ENCODE data around the gene MICAL2.
"Not testable (repeated sequence)": the region's sequence is repeated elsewhere in the genome, so short reads cannot be mapped to it uniquely, and the experiment has no call there.

The MICAL2 gene

DNA sequence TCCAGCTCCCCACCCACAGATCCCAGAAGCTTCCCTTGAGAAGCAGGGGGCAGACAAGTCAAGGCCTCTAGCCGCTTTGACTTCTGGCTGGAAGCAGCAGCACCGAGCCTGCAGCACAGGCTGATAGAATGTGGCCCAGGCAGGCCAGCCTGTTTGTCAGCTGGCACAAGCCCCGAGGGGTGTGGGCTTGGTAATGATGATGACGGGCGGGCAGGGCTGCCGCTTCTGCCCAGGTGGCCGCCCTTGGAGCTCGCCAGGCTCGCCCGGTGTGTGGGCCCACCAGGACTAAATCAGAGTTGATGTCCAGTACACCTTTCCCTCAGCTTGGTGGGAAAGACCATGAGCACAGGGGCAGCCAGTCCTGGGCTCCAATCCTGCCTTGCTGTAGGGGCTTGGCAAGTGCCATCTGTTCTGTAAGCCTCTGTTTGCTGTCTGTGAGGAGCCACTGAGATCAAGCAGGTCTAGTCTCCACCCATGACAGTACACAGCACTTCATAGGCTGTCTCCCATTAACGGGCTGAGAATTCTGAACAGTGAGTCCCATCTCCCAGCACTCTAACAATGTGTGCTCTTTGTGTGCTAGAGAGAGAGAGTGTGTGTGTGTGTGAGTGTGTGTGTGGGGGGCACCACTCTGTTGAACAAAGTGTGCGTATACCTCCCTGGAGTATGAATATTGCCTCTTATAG, 26.8 kb downstream of the MICAL2 start:
- no peak for DNase-seq (ENCODE audit: low read depth)

- DNase-seq (ENCODE audit: low read depth), result no peak
These were observed 27.7 kb downstream of the MICAL2 start for GRCh38 chr11:12137938-12138731.

DNA sequence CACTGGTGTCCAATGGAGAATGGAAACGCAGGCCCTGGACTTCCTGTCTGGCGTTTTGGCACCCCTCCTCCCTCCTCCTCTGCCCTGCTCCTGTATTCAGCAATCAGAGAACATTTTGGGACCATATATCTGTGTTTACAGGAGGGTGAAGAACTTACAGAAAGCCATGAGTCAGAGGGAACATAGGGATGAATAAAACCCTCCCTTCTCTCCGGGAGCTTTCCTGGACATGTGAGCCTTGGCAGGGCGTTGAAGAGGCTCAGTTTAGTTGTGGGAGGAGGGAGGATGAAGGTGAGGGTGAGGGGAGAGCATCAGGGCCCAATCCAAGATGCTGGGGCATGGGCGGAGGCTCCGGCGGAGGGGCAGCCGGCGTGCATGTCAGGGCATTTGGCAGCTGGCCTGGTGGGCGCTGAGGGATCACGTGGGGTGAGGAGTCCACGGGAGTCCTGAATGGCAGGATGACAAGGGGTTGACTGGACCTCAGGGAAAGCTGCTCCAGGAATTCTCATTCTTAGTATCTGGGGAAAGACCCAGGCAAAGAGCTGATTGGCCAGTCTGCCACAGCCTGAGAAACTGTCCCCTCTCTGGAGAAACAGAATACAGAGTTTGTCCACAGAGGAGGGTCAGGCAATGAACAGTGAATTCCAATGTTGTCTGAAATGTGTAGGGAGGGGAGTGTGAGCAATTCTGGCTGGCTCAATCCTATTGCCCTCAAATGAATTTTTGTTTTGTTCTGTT, 28.9 kb downstream of the MICAL2 start:
- DNase-seq (ENCODE audit: low read depth), result no peak

- no peak for DNase-seq (ENCODE audit: low read depth)
These were observed 29.9 kb downstream of the MICAL2 start for GRCh38 chr11:12140186-12140793.

DNA sequence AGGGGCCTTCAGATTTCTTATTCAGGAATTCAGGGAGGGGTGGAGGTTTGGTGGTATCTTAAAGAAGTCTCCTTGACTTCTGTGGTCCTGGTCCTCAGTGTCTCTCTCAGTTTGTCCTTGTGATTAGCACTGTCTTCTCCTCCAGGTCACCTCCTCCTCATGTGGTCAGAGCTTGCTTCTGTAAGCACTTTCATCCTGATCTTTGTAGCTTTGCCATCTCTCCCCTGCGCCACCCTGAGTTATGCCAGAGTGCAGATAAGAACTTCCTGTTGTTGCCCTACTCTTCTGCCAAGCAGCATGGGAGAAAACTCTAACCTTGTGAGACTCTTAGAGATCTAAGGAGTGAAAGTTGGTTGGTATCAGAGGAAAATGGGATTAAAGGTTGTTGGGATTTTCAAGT, 30.9 kb downstream of the MICAL2 start:
- DNase-seq (ENCODE audit: low read depth), result no peak

DNA sequence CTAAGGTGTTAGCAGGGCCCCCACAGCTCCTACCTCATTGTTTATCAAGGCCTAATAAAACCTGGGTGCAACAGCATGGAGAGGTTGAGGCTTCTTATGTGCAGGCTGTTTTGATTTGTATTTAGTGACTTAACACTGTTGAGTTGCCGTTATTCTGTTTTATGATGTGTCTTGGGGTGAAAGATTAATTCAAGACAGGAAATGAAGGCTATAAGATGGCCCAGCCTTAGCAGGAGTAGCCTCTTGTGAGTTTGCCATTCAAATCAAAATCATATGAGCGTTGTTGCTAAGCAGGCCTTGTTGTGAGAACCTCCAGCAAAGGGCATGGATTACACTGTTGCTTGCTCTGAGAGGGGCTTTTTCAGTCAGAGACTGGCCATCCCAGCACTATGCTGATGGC, 31.8 kb downstream of the MICAL2 start:
- no peak for DNase-seq (ENCODE audit: low read depth)

DNA sequence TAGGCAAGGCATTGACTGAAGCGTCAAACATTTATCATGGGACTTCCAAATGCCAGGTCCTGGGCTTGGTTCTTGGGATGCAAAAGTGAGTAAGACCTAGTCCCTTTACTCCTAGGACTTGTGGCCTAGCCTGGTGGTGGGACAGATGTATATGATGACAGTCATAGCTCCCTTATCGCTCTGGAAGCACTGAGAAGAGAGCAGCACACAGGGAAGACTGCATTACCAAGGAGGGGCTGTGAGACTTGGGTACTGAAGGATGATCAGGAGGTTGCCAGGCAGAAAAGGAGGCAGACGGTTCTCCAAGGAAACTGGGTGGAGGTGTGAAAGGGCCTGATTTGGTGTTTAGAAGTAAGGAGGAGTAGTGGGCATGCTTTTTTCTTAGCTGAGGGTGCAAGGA, 32.5 kb downstream of the MICAL2 start:
- no peak for DNase-seq (ENCODE audit: low read depth)

GRCh38 chr11:12143461-12144258, 33.3 kb downstream of the MICAL2 start:
- no peak for DNase-seq (ENCODE audit: low read depth)

- DNase-seq (ENCODE audit: low read depth), result no peak
These were observed 34.2 kb downstream of the MICAL2 start for GRCh38 chr11:12144330-12145174.

- DNase-seq (ENCODE audit: low read depth), result not testable (repeated sequence)
These were observed 36.3 kb downstream of the MICAL2 start for GRCh38 chr11:12146678-12147077.

- DNase-seq (ENCODE audit: low read depth), result no peak
These were observed 37.4 kb downstream of the MICAL2 start for GRCh38 chr11:12147827-12148226.

DNA sequence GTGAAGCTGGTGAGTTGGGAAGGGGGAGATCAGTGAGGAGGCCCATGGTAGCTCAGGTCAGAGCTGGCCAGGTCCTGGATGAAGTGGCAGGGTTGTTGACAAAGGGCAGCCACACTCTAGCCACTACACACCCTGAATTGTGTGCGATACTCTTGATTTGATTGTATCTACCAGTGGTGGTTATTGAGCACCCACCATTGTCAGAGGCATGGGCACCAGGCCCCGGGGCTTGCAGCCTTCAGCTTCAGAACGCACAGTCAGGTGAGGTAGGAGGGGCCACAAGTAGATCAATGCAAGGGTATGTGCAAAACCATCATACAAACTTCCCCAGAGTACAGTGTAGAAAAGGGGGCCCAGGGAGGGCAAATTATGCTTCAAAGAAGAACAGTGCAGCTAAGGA, 38.1 kb downstream of the MICAL2 start:
- no peak for DNase-seq (ENCODE audit: low read depth)

DNA sequence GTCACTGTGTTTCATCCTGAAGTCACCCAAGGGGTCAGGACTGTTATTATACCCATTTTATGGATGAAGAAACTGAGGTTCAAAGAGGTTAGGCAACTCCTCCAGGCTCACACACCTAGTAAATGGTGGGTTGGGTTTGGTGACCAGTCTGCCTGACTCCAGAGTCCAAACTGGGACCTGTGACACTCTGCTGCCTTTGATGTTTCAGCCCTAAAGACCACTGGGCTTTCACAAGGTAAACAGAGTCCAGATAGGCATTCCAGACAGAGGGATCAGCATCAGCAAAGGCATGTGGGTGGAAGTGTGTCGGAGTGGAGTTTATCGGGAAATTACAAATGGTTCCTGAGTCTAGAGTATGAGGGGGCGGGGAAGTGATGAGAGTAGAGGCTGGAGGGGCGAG, 38.5 kb downstream of the MICAL2 start:
- no peak for DNase-seq (ENCODE audit: low read depth)

GRCh38 chr11:12149672-12150225, 39.4 kb downstream of the MICAL2 start:
- DNase-seq (ENCODE audit: low read depth), result no peak

- no peak for DNase-seq (ENCODE audit: low read depth)
These were observed 40.5 kb downstream of the MICAL2 start for GRCh38 chr11:12150831-12151382.

- DNase-seq (ENCODE audit: low read depth), result no peak
These were observed 41.9 kb downstream of the MICAL2 start for GRCh38 chr11:12152321-12152720.

DNA sequence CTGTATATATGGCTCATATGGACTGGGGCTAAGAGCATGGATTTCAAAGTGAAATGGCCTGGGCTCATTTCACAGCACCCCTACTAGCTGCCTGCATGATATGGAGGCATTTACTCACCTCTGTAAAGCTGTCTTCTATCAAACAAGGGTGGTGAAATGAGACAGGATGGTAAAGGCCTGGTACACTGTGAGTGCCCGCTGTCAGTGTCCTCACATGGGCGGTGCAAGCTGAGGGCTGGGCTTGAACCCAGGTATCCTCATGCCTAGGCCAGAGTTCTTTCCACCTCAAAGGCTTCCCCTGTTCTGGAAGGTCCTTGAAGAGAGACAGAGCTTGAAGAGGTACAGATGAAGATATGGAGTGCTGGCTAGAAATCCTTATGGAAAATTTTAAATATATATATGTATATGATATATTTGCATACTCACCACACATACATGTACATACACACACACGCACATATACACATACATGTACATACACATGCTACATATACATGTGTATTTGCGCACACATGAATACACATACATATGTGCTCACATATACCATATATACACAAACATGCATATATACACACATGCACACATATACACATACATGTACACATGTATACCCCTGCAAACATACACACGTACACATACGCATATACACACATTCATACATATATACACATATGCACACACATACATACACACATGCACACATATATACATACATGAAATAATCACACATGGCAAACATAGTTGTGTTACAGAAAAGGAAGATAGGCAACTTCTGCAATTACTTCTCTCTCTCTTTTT, 44.7 kb downstream of the MICAL2 start:
- DNase-seq (ENCODE audit: low read depth), result no peak

GRCh38 chr11:12155696-12156095, 45.3 kb downstream of the MICAL2 start:
- no peak for DNase-seq (ENCODE audit: low read depth)

All from stimulated activated CD8-positive, alpha-beta memory T cell treated with anti-CD3 and anti-CD28 coated beads, Interleukin-12 subunit alpha, Interleukin-12 subunit beta, amount 100 ng/mL, for 1 hour (primary cell).